GM19467 (cell line): ENCODE data around the gene UBE2L3.
A peak's percentile ranks its signal among the peaks of the same experiment; 100 is the strongest.
"Not testable (repeated sequence)": the region's sequence is repeated elsewhere in the genome, so short reads cannot be mapped to it uniquely, and the experiment has no call there.

Experiments used
- ATAC-seq: cut with Tn5 transposase; IDR thresholded peaks from one replicate; pipeline ENCODE4 v1.9.1; 2021; ENCODE audit warnings: mild to moderate bottlenecking, moderate library complexity; ENCODE audit not compliant: unreplicated experiment

UBE2L3 gene

GRCh38 chr22:21642584-21643448 lies 75.3 kb downstream of the UBE2L3 start:
- no peak for ATAC-seq

- ATAC-seq: no peak
Measured at GRCh38 chr22:21643533-21644357, 76.2 kb downstream of the UBE2L3 start.

- not testable (repeated sequence) for ATAC-seq
Measured at GRCh38 chr22:21645513-21645912, 78.0 kb downstream of the UBE2L3 start.

- no peak for ATAC-seq
Measured at GRCh38 chr22:21646608-21647590, 79.4 kb downstream of the UBE2L3 start.

GRCh38 chr22:21650280-21650679 lies 82.8 kb downstream of the UBE2L3 start:
- no peak for ATAC-seq

DNA sequence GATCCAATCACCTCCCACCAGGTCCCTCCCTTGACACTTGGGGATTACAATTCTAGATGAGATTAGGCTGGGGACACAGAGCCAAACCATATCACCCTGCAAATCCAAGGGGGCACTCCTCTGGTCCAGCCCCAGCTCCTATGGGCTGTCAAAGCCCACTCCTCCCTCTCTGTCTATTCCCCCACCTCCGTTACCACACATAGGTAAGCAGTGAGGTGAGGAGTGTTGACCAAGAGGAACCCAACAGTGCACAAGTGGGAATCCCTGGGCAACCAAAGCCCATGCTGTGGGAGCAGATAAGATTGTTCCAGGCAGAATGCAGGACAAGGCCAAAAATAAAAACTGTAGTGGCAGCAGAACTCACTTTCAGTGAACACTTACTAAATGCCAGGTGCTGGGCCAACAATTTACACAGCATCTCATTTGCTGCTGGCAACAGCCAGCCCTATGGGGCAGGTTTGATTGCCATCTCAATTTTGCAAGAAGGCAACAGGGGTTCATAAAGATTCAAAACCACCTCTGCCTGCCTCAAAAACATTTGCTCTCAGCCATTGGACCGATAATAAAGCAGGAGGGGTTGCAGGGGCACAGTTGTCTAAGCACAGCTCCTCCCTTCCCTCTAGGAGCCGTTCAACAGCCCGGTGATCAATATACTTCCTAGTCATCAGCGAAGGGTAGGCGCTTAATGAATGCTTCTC lies 83.5 kb downstream of the UBE2L3 start:
- ATAC-seq: no peak

DNA sequence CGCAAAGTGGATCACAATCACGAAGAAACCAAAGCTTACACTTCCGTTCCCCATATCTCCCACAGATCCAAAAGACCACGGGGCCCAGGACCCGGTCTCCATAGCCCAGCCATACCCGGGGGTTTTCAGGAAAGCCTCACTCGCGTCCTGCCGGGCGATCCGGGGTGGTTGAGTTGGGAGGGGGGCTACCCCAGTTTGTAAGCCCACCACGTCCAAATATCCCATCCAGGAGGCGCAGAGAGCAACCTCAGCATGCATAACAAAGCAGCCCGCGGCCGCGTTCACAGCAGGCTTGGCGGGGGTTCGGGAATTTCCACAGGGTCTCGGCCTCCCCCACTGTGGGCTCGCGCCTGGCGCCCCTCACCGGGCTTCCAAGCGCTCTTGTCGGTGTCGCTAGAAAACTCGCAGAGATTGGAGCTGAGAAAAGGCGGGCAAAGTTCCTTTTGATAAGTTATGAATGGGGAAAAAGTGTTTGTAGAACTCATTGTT lies 84.1 kb downstream of the UBE2L3 start:
- no peak for ATAC-seq

GRCh38 chr22:21652010-21652546 lies 84.6 kb downstream of the UBE2L3 start:
- peak; percentile 77 for ATAC-seq

DNA sequence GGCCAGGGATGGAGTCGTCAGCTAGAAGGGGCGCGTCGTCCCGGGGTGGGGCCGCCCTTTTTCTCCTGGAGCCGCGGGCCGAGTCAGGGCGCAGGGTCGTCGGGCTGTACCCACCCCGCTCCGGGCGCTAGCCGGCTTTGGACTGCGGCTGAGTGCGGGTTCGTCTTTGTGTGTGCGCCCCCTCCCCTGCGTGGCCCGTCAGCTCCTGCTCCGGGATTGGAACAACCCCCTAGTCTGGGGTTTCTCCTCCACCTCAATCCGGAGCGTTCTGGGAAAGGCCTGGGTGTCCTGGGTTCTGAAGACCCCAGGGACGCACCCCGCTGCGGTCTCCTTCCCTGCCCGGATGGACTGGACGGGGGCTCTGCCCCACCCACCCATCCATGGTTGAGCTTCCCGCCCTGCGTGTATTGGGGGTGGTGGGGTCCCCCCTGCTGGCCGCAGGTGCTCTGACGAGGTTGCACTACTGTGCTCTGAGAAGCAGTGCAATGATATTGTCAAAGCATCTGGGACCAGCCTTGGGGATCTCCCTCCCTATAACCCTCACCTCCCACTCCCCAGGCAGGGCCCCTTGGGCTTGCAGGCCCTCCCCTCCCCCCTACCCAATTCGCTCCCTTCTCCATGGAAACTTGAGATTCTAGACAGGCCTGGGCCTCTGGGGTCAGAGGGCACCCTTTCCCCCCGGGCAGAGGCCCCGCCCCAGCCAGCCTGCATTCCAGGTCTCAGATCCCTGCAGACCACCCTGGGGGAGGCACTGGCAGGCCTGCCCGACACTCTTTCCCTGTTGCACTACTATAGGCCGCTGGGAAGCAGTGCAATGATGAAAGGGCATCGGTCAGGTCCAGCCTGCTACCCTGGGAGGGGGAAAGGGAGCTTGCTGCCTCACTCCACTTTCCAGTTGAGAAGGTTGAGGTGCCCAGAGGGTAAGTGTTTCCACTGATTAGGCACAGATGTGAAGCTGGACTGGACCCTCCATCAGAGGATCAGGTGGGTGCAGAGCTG lies 85.3 kb downstream of the UBE2L3 start:
- ATAC-seq: no peak

- no peak for ATAC-seq
Measured at GRCh38 chr22:21657020-21657359, 89.5 kb downstream of the UBE2L3 start.

DNA sequence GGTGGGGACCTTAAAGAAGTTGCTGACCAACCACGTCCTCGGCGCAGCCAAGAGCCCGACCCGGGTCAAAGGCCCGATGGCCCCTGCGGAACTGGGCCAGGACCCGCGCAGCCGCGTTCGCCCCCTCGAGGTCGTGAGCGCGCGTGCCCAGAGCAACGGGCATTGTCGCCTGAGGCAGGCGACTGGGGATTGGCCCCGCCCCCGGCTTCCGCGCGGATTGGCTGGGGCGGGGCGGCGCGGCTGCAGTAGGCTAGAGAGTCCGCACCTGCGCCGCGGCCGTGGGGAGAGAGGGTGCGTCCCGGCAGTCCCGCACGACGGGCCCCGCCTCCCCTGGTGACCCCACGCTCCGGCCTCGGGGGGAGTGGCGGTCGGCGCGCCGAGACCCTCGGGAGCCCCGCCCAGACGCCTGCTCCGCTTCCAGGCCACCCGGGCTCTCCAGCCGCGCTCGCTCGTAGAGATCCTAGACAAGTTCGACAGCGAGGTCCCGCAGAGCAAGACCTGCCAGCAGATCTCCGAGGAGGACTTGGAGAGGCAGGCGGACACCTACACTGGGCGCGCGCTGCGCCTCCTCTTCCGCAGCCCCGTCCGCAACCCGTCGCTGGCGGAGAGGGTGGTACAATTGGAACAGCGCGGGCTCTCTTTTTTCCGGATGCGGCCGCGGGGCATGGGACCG lies 90.0 kb downstream of the UBE2L3 start:
- peak; percentile 51 for ATAC-seq

DNA sequence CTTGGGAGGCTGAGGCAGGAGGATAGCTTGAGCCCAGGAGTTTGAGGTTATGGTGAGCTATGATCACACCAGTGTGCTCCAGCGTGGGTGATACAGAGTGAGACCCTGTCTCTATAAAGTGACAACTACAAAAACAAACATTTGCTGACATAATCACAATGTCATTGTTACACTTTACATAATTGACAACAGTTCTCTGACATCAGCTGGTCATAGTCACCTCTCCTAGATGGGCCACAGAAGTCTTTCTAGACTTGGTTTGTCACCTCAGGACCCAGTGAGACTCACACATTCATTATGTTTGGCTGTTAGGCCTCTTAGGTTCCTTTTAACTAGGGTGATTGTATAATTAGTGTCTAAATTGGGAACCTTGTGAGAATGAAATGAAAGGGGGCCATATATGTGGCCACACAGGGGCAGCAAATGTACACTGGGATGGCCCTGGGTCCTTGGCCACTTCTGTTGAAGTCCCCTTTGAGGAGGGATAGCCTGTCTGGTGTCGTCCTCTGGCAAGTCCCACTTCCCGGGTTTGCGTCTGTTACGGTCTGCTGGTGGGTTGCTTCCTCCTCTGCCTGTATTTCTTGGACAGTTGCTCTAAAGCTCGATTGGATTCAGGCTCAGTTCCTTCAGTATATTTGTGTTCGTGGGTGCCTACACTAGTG lies 92.5 kb downstream of the UBE2L3 start:
- no peak for ATAC-seq

DNA sequence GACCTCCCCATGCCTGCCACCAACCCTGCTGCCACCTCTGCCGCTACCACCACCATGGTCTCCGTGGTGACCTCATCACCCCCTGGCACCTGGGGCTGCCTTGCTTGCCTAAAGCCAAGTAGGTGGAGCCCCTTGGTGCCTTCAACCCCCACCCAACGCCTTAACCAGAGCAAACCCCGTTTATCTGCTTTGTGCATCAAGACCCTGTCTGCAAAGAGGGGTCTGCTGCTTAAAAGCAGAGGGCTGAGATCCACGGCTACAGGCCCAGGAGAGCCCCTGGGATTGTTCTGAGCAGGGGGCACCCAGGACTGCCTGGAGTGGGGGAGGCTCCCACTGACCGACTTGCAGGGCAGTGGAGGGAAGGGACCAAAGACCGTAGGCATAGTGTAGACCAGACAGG lies 93.4 kb downstream of the UBE2L3 start:
- ATAC-seq: no peak

GRCh38 chr22:21661991-21662390 lies 94.5 kb downstream of the UBE2L3 start:
- no peak for ATAC-seq

DNA sequence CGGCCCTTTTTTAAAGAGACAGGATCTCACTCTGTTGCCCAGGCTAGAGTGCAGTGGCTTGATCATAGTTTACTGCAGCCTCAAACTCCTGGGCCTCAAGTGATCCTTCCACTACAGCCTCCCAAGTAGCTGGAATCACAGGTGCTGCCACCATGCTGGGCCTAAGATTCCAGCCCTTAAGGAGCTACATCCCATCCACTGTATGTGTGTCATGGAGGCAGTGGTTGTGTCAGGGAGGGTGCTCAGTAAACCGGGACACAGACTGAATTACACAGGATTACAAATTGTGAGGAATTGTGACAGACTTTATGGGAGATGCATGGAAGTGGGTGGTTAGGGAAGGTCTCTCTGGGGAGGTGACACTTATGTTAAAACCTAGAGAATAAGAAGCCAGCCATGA lies 96.2 kb downstream of the UBE2L3 start:
- ATAC-seq: no peak

GRCh38 chr22:21665047-21665851 lies 97.7 kb downstream of the UBE2L3 start:
- ATAC-seq: no peak

- ATAC-seq: no peak
Measured at GRCh38 chr22:21666786-21667185, 99.3 kb downstream of the UBE2L3 start.
